Adrenal gland (tissue), 12 donors: Measurements from ENCODE around the gene AVP. TPM values are rescaled to one million over a fixed set of nuclear protein-coding genes. Genes with fewer than 3 reads are reported as not detected.
"Not testable (repeated sequence)": the region's sequence is repeated elsewhere in the genome, so short reads cannot be mapped to it uniquely, and the experiment has no call there.

ENCODE experiments used
- DNase-seq, 7 donors: peaks; one replicate each; pipeline ENCODE4 v3.0.0-alpha.2; 2019 to 2020
- H3K27ac ChIP-seq, 5 donors: fragments of 200-600 bp; sonication (generic) in 4 of 5; 1 replicate in 3 of 5; 2 replicates in 2 of 5; pipeline versions ENCODE4 v1.5.1 to v1.8.0; 2016 to 2020; ENCODE audit warnings: mild to moderate bottlenecking in 1 of 5
- H3K27me3 ChIP-seq: fragments of 200-600 bp; 2 replicates; pipeline ENCODE4 v1.8.0; 2021
- H3K36me3 ChIP-seq, 2 donors: fragments of 200-600 bp; replicated peaks in 1 of 2; 1 replicate in 1 of 2; 2 replicates in 1 of 2; pipeline versions ENCODE4 v1.5.1 to v1.8.0; 2018 to 2022
- H3K4me1 ChIP-seq, 2 donors: fragments of 200-600 bp; replicated peaks in 1 of 2; 1 replicate in 1 of 2; 2 replicates in 1 of 2; pipeline versions ENCODE4 v1.5.1 to v1.8.0; 2018 to 2021
- H3K4me3 ChIP-seq, 4 donors: fragments of 200-600 bp; sonication (generic) in 3 of 4; one replicate each; pipeline ENCODE4 v1.5.1; 2016 to 2018
- H3K9me3 ChIP-seq, 3 donors: fragments of 200-600 bp; sonication (generic) in 1 of 3; replicated peaks in 1 of 3; 1 replicate in 2 of 3; 2 replicates in 1 of 3; pipeline versions ENCODE4 v1.5.1 to v1.8.0; 2016 to 2021
- POLR2A ChIP-seq, 2 donors: fragments of 450-650 bp; IDR thresholded peaks; one replicate each; pipeline ENCODE4 v1.6.1; 2017; ENCODE audit warnings: antibody characterized with exemption in 2 of 2, mild to moderate bottlenecking in 2 of 2, moderate library complexity in 1 of 2
- WGBS, 4 donors: extraction: QIAGEN DNeasy Blood & Tissue Kit in 2 of 4; methylation state at CpG; one replicate each; pipeline versions ENCODE4 v1.1.5 to v1.1.7; 2013 to 2017; 5-methylcytosine and 5-hydroxymethylcytosine counted together
- intact Hi-C, 2 donors: fragments of 100-400 bp; cut with DNase I; formaldehyde crosslinking; loops; one replicate each; pipeline versions ENCODE4 v1.14.1 to v1.15.0; 2022 to 2023
- polyA plus RNA-seq, 3 donors: library from polyadenylated mRNA; stranded (reverse); fragments of 200-250 nt in 2 of 3; fragments of 350-450 nt in 1 of 3; fragmentation: Illumina TruSeq in 1 of 3; extraction: RNeasy Lipid Tissue Mini Kit (QIAGEN cat#74804) in 1 of 3; gene quantifications; one replicate each; pipeline ENCODE4 v1.2.3, GENCODE V29; 2013 to 2014
- total RNA-seq, 9 donors: library from RNA; depleted of rRNA in 4 of 9; stranded (reverse); fragments of >200 nt in 4 of 9; fragments of 120-200 nt in 1 of 9; fragmentation: NEBNext Ultra II Directional in 1 of 9; extraction: Animal tissue kit (Norgen Biotek cat#: 25700) in 1 of 9; gene quantifications; one replicate each; pipeline versions ENCODE4 v1.1.0 to v1.2.4, GENCODE V29; 2013 to 2023
- TF ChIP-seq, protein P1 (sequence below), 6 experiments: fragments of 450-650 bp in 4 of 6; fragments of 200-600 bp in 2 of 6; sonication (generic) in 1 of 6; IDR thresholded peaks; 1 replicate in 5 of 6; 2 replicates in 1 of 6; pipeline versions ENCODE4 v1.5.1 to v1.8.0; 2016 to 2021; ENCODE audit warnings: antibody characterized with exemption in 6 of 6, mild to moderate bottlenecking in 2 of 6, moderate library complexity in 1 of 6
- donor health status: healthy with polysubstance abuse.
- donor health status: Bipolar disorder and iron deficiency.
- donor health status: DM: yes; HTN: yes; CAD: no.
- donor health status: DM: no; HTN: no; CAD: no.
- donor health status: DM: no; HTN: no; CAD: no.
- donor health status: DM: yes; HTN: yes; CAD: no.

The AVP gene
- total and polyA plus RNA-seq, 12 donors = 0.27 to 0.75 (median 0.64) TPM; not detected in 8

DNA sequence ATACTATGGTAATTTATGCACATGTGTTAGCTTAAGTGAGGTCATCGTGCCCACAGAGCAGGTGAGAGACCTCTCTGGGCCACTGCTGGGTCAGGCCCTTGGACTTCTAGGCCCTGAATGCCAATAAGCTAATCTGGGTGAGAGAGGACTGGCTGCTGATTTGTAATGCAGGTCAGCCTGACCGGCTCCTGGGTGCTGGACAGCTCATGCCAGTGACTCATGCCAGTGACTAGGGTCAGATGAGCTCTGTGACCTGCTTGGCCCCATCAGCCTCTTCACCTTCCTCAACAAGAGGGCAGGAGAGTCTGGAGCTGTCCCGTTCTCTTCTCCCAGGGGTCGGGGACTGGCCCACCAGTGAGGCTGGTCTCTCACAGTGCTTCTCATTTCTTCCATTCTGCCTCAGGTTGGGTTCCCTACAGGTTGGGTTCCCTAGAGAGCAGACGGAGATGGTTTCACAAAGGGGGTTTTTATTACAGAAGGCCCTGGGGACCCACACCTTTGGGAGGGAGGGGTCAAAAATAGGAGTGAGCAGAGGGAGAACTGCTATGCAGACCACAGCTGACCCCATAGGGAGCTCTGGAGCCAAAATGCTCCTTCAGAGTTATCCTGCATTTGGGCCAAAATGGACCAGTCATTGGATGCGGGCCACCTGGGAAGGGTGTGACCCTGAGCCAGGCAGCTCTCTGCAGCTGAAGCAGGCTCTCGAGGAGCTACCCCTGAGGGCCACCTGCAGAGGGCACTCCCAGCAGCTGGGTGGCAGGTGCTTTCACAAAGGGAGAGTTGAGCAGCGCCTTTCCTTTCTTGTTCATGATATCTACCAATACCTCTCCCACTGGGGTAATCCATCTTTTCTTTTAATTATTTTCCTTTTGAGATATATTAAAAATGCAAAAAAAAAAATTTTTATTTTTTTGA, 15.3 kb downstream of the AVP start:
- peak in 6 of 7 donors; percentile 69 to 90 (median 84) for DNase-seq
- intact Hi-C loops = no loop called here
- Histone ChIP-seq H3K9me3 (no peaks in the 10 kb centered on the region), H3K36me3 (no peaks in the 10 kb centered on the region), H3K4me3 (no peak overlapping the region), H3K27me3 (no peaks in the 10 kb centered on the region), H3K4me1 (peaks cover 11% of the 10 kb centered on the region in 2 donors), H3K27ac (peak overlapping the region in 3 of 5 donors; percentile 30 to 55 (median 31))
- TF ChIP-seq, protein P1, sequence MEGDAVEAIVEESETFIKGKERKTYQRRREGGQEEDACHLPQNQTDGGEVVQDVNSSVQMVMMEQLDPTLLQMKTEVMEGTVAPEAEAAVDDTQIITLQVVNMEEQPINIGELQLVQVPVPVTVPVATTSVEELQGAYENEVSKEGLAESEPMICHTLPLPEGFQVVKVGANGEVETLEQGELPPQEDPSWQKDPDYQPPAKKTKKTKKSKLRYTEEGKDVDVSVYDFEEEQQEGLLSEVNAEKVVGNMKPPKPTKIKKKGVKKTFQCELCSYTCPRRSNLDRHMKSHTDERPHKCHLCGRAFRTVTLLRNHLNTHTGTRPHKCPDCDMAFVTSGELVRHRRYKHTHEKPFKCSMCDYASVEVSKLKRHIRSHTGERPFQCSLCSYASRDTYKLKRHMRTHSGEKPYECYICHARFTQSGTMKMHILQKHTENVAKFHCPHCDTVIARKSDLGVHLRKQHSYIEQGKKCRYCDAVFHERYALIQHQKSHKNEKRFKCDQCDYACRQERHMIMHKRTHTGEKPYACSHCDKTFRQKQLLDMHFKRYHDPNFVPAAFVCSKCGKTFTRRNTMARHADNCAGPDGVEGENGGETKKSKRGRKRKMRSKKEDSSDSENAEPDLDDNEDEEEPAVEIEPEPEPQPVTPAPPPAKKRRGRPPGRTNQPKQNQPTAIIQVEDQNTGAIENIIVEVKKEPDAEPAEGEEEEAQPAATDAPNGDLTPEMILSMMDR (IDR thresholded peaks at IDR 0.05) = no peak
- TF ChIP-seq POLR2A (IDR thresholded peaks at IDR 0.05) = peak in 1 of 2 donors; percentile 26
- 65 to 70% (median 67%) methylated on average over 5 to 8 of the region's 8 CpGs for WGBS, 4 donors

DNA sequence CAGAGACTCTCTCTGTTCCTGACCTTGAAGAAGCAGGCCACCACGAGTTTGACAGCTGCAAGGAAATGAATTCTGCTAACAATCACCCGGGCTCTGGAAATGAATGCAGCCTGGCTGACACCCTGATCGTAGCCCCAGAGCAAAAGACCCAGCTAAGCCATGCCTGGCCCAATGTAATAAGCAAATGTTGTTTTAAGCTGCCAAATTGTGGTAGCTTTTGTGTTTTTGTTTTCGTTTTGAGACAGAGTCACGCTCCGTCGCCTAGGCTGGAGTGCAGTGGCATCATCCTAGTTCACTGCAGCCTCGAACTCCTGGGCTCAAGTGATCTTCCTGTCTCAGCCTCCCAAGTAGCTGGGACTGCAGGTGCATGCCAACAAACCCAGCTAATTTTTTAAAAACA, 16.4 kb downstream of the AVP start:
- no peaks in the 10 kb centered on the region for H3K36me3 ChIP-seq
- intact Hi-C loops = no loop called here
- no peak overlapping the region for H3K4me3 ChIP-seq
- 69 to 72% (median 70%) methylated on average over 8 of the region's 8 CpGs for WGBS, 4 donors
- no peaks in the 10 kb centered on the region for H3K9me3 ChIP-seq
- peak in 1 of 7 donors; percentile 16 for DNase-seq
- H3K27me3 ChIP-seq = no peaks in the 10 kb centered on the region
- H3K27ac ChIP-seq = peak overlapping the region in 1 of 5 donors; percentile 18
- peaks cover 11% of the 10 kb centered on the region in 2 donors for H3K4me1 ChIP-seq
- TF ChIP-seq POLR2A (IDR thresholded peaks at IDR 0.05) = no peak
- TF ChIP-seq, protein P1 (IDR thresholded peaks at IDR 0.05) = no peak

DNA sequence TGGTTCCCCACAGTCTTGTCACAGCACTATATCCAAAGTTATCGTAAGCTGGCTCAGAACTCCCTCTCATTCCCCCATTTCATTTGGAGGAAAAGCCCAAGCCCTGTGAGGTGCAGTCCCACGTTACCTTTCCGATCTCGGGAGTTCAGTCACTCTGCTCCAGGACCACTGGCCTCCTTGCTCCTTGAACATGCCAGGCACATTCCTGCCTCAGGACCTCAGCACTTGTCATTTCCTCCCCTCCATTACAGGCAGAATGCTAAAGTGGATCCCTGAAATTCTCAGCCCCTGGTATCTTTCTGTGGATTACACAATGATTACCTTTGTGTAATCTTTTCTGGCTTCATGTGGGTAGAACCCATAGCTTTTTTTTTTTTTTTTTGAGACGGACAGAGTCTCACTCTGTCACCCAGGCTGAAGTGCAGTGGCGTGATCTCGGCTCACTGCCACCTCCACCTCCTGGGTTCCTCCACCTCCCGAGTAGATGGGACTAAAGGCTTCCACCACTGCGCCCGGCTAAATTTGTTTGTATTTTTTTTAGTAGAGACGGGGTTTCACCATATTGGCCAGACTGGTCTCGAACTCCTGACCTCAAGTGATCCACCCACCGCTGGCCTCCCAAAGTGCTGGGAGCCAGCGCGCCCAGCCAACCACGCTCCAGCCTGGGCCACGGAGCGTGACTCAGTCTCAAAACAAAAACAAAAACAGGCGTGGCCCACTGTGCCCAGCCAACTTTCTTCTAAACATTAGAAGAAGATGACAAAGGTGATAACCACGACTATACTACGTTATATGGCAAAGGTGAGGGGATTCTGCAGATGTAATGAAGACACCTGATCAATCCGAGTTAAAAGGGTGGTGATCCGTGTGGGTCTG, 17.1 kb downstream of the AVP start:
- peak in 1 of 7 donors; percentile 22 for DNase-seq
- TF ChIP-seq, protein P1 (IDR thresholded peaks at IDR 0.05) = no peak
- no peak for TF ChIP-seq POLR2A (IDR thresholded peaks at IDR 0.05)
- Histone ChIP-seq H3K36me3 (no peaks in the 10 kb centered on the region), H3K9me3 (no peaks in the 10 kb centered on the region), H3K27me3 (no peaks in the 10 kb centered on the region), H3K27ac (peak overlapping the region in 1 of 5 donors; percentile 18), H3K4me3 (no peak overlapping the region), H3K4me1 (peaks cover 10 to 11% of the 10 kb centered on the region in 2 donors)
- 79 to 85% (median 81%) methylated on average over 23 of the region's 23 CpGs for WGBS, 4 donors
- intact Hi-C loops = no loop called here

DNA sequence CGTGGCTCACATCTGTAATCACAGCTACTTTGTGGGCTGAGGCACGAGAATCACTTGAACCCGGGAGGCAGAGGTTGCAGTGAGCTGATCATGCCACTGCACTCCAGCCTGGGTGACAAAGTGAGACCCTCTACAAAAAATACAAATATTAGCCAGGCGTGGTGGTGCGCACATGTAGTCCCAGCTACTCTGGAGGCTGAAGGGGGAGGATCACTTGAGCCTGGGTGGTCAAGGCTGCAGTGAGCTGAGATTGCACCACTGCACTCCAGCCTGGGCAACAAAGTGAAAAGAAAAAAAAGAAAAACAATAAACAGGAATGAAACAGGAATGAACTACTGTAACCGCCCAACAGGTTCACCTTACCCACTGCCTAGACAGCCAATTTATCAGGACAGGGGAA, 20.4 kb downstream of the AVP start:
- H3K9me3 ChIP-seq, H3K4me1 ChIP-seq, H3K4me3 ChIP-seq, H3K27me3 ChIP-seq, H3K27ac ChIP-seq, intact Hi-C loops, H3K36me3 ChIP-seq: not testable (repeated sequence)
- DNase-seq = peak in 1 of 7 donors; percentile 5
- 77 to 92% (median 83%) methylated on average over 6 of the region's 6 CpGs for WGBS, 4 donors
